Dermis blood vessel endothelial cell (primary cell): ENCODE measurements around the gene NR1I3. TPM values are rescaled to one million over a fixed set of nuclear protein-coding genes. Genes with fewer than 3 reads are reported as not detected.
A peak's percentile ranks its signal among the peaks of the same experiment; 100 is the strongest.
"Not testable (repeated sequence)": the region's sequence is repeated elsewhere in the genome, so short reads cannot be mapped to it uniquely, and the experiment has no call there.

Source experiments
- DNase-seq: peaks from one replicate; pipeline ENCODE4 v3.0.0; 2010
- total RNA-seq: library from RNA; depleted of rRNA; stranded (reverse); fragments of >200 nt; gene quantifications from 2 replicates; pipeline ENCODE4 v1.2.3, GENCODE V29; 2014

Gene NR1I3
- total RNA-seq, 1 donor from 2014 or later = not detected

DNA sequence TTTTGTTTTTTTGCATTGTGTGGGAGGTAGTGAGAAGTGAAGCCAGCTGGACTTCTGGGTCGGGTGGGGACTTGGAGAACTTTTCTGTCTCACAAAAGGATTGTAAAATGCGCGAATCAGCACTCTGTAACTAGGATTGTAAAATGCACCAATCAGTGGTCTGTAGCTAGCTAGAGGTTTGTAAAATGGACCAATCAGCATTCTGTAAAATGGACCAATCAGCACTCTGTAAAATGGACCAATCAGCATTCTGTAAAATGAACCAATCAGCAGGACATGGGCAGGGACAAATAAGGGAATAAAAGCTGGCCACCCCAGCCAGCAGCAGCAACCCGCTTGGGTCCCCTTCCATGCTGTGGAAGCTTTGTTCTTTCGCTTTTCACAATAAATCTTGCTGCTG, 12.1 kb upstream of the NR1I3 start:
- not testable (repeated sequence) for DNase-seq

DNA sequence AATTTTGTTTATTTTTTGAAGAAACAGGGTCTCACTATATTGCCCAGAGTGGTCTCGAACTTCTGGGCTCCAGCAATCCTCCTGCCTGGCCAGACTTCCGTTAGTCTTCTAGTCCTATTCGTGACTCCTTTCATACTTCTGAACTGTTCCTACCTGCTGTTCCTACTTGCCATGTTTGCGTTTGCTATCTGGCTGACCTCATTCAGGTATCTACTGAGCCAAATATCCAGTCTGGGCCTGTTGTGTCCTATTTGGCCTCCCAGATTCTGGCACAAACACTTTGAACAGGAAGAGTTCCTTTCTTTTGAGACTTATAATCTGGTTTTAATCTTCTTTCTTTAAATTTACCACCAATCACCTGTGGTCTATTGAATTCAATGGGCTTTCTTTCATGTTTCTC, 6.9 kb upstream of the NR1I3 start:
- DNase-seq = no peak

- DNase-seq = no peak
Observed at GRCh38 chr1:161242313-161242712, 4.3 kb upstream of the NR1I3 start.

DNA sequence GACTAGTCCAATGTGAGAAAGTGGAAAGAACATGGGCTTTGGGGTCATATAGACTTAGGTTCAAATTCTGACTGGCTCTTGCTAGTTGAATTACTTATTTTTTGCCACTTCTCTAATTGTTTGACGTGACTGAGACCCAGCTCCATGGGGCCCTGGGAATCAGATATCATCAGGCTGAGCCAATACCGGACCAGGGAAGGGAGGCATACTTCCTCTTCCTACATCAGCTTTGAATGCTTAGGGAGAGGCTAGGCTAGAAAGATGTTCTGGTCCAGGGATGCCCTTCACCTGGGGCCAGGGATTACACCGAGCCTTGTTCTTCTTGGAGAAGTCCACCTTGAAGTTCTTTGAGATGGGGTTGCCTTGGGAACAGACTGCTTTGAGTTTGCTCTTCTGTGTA, 3.7 kb upstream of the NR1I3 start:
- DNase-seq = no peak

- DNase-seq = no peak
Observed at GRCh38 chr1:161235957-161236775, 1.8 kb downstream of the NR1I3 start.

DNA sequence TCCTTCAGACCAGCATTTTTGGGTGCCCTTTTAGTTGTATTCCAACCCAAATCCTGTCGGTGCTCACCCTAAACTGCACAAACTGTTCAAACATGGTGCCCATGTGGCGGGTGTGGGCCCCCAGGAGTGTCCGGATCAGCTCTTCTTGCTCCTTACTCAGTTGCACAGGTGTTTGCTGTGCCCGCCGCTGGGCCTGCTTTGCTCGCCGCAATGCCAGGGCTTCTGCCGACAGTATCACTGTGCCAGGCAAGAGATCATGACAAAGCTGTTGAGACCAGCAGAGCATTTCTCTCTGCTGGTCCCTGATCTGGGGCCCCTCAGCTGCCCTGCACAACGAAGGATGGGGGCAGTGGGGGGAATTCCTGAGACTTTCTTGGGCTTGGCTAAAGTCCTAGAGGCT, 4.9 kb downstream of the NR1I3 start:
- DNase-seq = no peak

- no peak for DNase-seq
Observed at GRCh38 chr1:161230762-161231161, 7.2 kb downstream of the NR1I3 start.

GRCh38 chr1:161229896-161230295, 8.1 kb downstream of the NR1I3 start:
- peak; percentile 29 for DNase-seq

DNA sequence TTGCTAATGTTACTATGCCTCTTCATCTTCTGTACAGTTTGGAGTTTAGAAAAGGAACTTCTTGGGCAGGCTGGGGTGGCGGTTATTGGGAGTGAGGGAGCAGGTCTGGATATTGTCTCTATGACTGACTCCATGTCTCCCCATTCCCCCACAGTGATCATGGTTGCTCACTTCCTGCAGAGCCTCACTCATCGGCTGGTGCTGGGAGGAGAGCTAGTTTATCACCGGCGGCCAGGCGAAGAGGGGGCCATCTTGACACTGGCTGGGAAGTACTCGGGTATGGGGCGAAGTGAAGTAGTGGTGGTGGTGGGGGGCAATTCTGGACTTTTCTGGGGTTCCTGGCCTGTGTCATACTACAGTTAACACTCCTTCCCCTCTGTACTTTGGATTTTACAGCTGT, 10.0 kb downstream of the NR1I3 start:
- peak; percentile 31 for DNase-seq

- peak; percentile 88 for DNase-seq
Observed at GRCh38 chr1:161227196-161227871, 10.7 kb downstream of the NR1I3 start.

DNA sequence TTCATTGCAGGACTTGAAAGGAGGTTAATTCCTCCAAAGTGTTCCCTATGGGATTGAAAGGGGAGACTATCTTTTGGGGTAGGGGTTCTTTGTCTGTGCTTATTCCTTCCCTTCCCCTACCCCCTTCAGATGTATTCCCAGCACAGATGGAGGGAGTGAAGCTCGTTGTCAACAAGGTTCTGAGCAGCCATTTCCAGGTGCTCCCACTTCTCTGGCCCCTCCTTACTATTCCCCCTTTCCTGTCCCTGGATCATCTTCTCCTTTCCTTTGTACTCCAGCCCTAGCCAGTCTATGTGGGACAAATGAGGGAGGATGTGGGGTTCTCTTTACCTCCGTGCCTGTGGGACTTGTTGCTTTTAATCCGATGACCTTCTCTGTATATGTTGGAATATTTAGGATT, 11.2 kb downstream of the NR1I3 start:
- no peak for DNase-seq

DNA sequence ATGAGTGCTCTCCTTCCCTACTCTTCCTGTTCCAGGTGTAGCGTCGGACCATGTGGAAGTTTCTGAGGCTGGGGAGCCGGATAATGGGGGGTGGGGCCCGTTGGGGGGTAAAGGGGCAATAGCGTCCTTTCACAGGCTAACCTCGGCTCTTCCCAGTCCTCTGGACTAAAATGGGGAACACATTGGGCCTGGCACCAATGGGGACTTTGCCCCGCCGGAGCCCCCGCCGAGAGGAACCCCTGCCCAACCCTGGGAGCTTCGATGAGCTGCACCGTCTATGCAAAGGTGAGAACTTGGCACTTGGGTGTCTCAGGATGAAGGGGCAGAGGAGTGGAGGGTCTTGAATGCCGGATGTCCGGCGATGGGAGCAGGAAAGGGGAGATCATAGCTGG, 11.7 kb downstream of the NR1I3 start:
- DNase-seq = no peak

DNA sequence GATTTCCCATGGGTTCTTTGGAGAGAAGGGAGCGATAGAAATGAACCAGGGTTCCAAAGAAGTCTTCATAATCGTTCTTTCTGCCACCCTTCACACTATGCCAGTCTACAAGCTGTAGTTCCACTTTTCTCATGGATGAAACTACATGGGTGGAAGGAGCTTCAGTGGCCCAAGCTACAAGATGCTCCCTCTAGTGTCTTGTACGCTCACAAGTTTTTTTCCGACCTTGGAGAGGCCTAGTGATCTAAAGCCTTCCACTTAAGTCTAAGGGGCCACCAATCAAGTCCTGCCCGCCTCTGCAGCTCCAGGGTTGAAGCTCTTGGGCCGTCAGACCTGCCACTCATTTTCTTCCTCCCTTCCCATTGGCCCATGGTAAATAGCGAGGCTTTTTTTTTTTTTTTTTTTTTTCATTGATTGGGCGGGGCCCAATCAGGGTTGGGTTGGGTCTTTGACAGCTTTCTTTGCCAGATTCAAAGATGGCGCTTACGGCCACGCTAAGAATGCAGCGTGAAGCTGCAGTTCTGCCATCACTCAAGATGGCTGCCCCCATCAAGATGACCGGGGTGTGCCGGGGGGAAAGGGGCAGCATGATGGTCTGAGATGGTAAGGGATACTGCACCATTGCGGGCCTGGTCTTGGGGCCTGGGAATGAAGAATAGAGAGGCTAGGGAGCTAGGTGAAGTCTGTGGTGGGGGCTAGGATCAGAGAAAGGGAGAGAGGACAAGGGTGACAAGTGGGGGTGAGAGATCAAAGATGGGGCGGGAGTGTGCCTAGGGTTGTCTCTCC, 12.3 kb downstream of the NR1I3 start, which contains the start of gene TOMM40L:
TOMM40L (plus strand) TSS at position 527 of the 786 bp plus-strand sequence. CDS start 430 bp downstream, outside the sequence.
- DNase-seq = peak; percentile 99

DNA sequence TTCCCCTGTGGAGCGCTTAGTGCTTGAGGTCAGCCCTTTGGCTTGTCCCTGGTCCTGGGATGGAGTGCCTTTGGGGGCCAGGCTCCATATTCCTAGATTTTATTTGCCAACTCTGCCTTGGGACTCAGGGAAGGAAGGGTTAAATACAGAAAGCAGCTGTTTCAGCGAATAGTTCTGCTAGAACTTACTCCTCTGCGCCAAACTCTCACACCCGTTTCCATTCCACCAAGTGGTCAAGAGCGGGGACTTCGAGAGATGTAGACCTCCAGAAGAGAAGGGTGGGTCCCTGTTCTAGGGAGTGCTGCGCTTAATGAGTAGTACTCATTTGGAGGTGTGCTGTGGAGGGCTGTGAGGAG, 12.8 kb downstream of the NR1I3 start:
- DNase-seq = no peak

DNA sequence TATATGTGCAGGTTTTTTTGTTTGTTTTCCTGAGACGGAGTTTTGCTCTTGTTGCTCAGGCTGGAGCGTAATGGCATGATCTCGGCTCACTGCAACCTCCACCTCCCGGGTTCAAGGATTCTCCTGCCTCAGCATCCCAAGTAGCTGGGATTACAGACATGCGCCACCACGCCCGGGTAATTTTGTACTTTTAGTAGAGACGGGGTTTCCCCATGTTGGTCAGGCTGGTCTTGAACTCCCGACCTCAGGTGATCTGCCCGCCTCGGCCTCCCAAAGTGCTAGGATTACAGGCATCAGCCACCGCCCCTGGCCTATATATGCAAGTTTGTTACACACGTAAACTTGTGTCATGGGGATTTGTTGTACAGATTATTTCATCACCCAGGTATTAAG, 13.3 kb downstream of the NR1I3 start:
- not testable (repeated sequence) for DNase-seq

GRCh38 chr1:161223805-161224694, 14.0 kb downstream of the NR1I3 start:
- no peak for DNase-seq

- no peak for DNase-seq
Observed at GRCh38 chr1:161222175-161223019, 15.6 kb downstream of the NR1I3 start.

- no peak for DNase-seq
Observed at GRCh38 chr1:161220002-161220401, 18.0 kb downstream of the NR1I3 start.

- no peak for DNase-seq
Observed at GRCh38 chr1:161219078-161219892, 18.7 kb downstream of the NR1I3 start.

- DNase-seq = no peak
Observed at GRCh38 chr1:161218301-161219077, 19.5 kb downstream of the NR1I3 start.
